SK-N-SH treated with all-trans-retinoic acid at 6 μM for 48 hours (cell line): ENCODE measurements around the gene ULBP1.

Experiments used
- ISL1 ChIP-seq: fragments of 250-450 bp; sonication (Bioruptor Pico); IDR thresholded peaks from 2 replicates; pipeline ENCODE4 v2.1.2; 2022; ENCODE audit warnings: mild to moderate bottlenecking, moderate library complexity
- SNAI2 ChIP-seq: fragments of 250-450 bp; sonication (Bioruptor Pico); IDR thresholded peaks from 2 replicates; pipeline ENCODE4 v1.5.0; 2020; ENCODE audit warnings: mild to moderate bottlenecking, moderate library complexity
- TOX ChIP-seq: fragments of 250-450 bp; sonication (Bioruptor Pico); IDR thresholded peaks from 2 replicates; pipeline ENCODE4 v1.8.0; 2021; ENCODE audit warnings: mild to moderate bottlenecking, moderate library complexity, borderline replicate concordance
- ZFP3 ChIP-seq: fragments of 250-450 bp; sonication (Bioruptor Pico); IDR thresholded peaks from 2 replicates; pipeline ENCODE4 v1.5.0; 2020; ENCODE audit warnings: mild to moderate bottlenecking, moderate library complexity
- ZFP30 ChIP-seq: fragments of 450-650 bp; formaldehyde crosslinking; IDR thresholded peaks from 2 replicates; pipeline ENCODE4 v1.5.0; 2022; ENCODE audit warnings: mild to moderate bottlenecking, moderate library complexity
- TF ChIP-seq, protein P1 (sequence below): fragments of 250-450 bp; sonication (Bioruptor Pico); IDR thresholded peaks from 2 replicates; pipeline ENCODE4 v1.8.0; 2020; ENCODE audit warnings: mild to moderate bottlenecking, moderate library complexity, borderline replicate concordance

DNA sequence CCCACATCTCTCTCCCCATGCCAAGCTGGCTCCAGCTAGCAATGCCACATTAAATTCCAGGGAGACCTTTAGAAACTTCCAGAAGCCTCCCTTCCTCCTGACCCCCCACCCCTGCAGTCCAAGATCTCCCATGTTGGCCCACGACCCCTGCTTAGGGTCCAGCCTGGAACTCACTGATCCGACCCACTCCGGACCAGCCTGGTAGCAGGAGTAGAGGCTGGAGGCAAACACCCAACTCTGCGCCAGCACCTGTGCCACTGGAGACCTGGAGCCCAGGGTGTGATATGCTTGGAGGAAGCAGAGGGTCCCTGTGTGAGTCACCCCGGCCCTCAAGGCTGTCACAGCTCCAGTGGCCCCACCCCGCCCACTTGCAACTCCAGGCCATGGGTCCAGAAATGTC lies 3.3 kb upstream of the ULBP1 start:
- TF ChIP-seq TOX (CRISPR knock-in tag) (no peak), ZFP3 (no peak), ZFP30 (no peak), ISL1 (CRISPR knock-in tag) (no peak), SNAI2 (CRISPR knock-in tag) (no peak)
- TF ChIP-seq, protein P1, sequence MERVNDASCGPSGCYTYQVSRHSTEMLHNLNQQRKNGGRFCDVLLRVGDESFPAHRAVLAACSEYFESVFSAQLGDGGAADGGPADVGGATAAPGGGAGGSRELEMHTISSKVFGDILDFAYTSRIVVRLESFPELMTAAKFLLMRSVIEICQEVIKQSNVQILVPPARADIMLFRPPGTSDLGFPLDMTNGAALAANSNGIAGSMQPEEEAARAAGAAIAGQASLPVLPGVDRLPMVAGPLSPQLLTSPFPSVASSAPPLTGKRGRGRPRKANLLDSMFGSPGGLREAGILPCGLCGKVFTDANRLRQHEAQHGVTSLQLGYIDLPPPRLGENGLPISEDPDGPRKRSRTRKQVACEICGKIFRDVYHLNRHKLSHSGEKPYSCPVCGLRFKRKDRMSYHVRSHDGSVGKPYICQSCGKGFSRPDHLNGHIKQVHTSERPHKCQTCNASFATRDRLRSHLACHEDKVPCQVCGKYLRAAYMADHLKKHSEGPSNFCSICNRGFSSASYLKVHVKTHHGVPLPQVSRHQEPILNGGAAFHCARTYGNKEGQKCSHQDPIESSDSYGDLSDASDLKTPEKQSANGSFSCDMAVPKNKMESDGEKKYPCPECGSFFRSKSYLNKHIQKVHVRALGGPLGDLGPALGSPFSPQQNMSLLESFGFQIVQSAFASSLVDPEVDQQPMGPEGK (CRISPR knock-in tag) = no peak
